DMS53 treated with DMSO at 0.1 percent for 48 hours (cell line): Measurements from ENCODE around the gene STK32C.

Experiments
- DNase-seq: peaks from one replicate; lab custom pipeline; 2025; ENCODE audit not compliant: unreplicated experiment; lab: John Stamatoyannopoulos, UW

STK32C gene

DNA sequence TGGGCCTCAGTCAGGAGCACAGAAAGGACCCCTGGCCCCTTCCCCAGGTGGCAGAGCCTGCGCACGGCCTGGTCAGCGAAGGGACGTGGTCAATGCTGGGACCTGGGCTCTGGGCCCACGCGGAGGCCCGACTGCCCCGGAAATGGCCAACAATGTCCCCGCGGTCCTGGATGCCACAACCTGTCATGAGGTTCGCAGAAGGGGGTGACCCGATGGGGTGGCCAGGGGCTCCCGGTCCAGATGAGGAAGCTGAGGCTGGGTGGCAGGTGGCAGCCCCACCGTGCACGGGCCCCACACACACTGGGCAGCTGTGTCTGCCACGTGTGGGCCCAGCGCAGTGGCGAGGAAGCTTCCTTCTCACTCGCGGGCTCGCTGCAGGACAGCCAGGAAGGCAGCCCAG, 71.6 kb downstream of the STK32C start:
- no peak for DNase-seq

DNA sequence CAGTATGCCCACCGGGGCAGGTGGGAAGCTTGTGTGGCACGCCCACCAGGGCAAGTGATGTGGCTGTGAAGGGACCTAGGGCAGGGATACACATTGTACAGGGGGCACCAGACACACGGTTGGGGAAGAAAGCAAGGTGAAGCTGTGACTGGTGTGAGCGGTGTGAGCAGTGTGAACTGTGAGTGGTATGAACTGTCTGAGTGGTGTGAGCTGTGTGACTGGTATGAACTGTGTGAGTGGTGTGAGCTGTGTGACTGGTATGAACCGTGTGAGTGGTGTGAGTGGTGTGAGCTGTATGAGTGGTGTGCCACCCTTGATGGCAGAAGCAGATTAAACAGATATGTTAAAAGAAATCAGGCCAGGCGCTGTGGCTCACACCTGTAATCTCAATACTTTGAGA, 72.9 kb downstream of the STK32C start:
- no peak for DNase-seq

GRCh38 chr10:132233501-132234085, 74.2 kb downstream of the STK32C start:
- DNase-seq, result no peak

DNA sequence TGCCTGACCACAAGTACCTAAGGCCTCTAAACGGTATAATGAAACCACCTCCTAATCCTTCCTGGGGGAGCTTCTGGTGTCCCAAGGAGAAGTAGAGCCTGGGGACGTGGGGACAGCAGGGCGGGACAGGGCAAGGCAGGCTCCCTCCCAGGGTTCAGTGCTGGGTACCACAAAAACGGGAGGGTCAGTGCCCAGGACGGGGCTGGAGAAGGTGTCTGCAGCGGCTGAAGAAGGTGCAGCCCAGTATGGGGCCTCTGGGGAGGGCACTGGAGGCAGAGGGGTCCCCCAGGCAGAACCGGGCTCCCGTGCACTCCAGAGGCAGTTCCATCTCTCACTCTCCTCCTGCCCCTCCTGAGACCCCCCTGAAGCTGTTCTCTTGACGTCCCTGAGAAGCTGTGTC, 74.8 kb downstream of the STK32C start:
- DNase-seq, result no peak

GRCh38 chr10:132232023-132232951, 75.5 kb downstream of the STK32C start:
- no peak for DNase-seq

DNA sequence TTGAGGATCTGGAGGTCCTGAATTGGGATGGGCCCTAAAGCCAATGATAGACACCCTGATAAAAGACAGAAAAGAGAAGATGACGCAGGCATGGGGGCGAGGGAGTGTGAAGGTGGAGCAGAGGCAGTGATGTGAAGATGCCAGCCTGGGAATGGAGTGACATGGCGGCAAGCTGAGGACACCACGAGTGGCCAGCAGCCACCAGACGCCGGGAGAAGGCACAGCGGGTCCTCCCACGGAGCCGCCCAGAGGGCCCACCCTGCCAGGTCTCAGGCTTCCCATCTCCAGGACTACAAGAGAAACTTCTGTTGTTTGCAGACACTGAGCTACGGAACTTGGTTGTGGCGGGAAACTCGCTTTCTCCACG, 76.1 kb downstream of the STK32C start:
- no peak for DNase-seq

DNA sequence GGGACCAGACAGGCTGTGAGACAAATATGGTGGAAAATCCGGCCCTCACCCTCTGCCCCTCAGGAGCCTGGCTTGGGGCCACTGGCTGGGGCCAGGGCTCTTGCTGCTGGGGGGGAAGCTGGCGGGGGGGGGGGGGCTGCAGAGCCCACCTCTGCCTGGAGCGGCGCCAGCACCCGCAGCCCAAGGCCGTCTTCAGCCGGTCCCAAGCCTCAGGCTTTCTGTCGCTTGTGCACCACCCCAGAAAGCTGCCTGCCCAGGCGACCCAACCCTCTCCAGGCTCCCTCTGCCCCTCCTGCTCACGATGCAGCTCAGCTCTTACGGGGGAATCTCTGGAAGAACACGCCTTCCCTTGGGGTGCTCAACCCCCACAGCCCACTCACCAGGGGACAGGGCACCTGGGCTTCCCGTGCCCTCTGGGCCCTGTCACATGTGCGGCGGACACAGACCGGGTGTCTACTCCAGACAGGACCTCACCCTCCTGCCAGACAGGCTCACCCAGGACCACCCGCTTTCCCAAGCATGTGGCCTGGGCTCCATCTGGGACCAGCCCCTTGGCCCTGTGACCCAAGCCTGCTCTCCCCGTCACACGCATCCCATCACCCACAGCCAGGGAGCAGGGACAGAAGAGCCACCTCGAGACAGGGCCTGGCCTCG, 77.1 kb downstream of the STK32C start:
- DNase-seq, result no peak

- DNase-seq, result no peak
Observed at GRCh38 chr10:132229834-132230556, 77.8 kb downstream of the STK32C start.

GRCh38 chr10:132229096-132229495, 78.7 kb downstream of the STK32C start:
- no peak for DNase-seq

GRCh38 chr10:132228616-132229015, 79.1 kb downstream of the STK32C start:
- DNase-seq, result no peak

DNA sequence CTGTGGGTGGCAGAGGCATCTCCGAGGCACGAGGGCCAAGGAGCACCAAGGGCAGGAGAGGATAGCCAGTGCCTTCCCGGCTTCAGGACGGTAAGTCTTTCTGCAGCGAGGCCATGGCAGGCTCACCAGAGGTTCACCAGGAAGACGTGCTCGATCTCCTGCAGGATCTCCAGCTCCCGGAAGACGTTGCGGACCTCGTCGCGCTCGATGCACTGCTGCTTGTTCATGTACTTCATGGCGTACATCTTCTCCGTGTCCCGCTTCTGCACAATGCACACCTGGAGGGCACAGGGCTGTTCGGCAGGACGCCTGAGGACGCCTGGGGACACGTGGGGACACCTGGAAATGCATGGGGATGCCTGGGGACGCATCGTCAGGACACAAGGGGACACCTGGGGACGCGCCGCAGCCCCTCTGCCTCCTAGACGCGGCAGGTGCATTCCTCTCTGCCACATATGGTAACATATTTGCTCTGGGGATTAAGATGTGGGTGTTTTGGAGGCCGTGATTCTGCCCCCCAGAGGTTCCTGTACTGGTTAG, 79.8 kb downstream of the STK32C start:
- no peak for DNase-seq

GRCh38 chr10:132226586-132227405, 81.0 kb downstream of the STK32C start:
- DNase-seq, result no peak

DNA sequence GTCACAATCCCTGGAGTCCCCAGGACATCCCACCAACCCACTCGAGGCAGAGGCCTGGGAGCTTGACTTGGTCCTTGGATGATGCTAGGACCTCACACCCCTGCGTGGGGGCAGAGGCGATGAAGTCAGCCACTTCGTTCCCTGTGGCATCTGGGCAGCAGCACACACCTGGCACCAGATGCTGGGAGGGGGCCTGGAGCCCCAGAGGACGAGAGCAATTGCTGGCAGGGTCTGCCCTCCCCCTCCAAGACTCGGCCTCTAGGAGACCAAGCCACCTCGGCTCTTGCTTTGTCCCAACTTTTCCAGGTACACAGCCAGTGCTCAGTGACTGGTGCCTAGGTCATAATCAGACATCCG, 81.9 kb downstream of the STK32C start:
- no peak for DNase-seq

DNA sequence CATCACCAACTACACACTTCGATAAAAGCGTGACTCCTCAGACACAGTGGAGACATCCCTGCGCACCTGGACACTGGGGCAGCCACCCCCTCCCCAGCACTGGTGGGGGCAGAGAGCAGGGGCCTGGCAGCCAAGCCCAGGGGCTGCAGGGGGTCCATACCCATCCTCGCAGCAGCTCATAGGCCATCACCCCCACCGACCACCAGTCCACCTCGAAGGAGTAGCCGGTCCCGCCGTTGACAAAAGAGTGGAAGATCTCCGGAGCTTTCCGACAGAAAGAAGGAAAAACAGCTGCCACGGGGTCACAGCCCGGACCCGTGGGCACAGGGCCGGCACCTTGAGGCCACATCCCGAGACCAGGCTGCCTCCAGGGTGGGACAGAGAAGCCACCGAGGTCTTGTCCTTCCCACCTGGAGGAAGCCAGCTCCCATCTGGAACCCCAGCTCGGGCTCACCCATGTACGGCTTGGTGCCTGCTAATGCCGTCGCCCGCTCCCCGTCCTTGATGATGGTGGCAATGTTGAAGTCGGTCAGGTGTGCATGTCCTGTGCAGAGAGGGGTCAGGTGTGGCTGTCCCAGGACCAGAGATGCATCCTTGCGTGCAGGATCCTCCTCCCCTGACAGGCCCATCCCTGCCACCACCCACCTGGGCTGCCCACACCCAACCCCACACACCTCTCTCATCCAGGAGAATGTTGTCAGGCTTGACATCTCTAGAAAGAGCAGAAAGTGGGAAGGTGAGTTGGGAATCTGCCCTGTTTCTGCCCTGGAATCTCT, 82.5 kb downstream of the STK32C start:
- no peak for DNase-seq

GRCh38 chr10:132224343-132225072, 83.2 kb downstream of the STK32C start:
- DNase-seq, result no peak

DNA sequence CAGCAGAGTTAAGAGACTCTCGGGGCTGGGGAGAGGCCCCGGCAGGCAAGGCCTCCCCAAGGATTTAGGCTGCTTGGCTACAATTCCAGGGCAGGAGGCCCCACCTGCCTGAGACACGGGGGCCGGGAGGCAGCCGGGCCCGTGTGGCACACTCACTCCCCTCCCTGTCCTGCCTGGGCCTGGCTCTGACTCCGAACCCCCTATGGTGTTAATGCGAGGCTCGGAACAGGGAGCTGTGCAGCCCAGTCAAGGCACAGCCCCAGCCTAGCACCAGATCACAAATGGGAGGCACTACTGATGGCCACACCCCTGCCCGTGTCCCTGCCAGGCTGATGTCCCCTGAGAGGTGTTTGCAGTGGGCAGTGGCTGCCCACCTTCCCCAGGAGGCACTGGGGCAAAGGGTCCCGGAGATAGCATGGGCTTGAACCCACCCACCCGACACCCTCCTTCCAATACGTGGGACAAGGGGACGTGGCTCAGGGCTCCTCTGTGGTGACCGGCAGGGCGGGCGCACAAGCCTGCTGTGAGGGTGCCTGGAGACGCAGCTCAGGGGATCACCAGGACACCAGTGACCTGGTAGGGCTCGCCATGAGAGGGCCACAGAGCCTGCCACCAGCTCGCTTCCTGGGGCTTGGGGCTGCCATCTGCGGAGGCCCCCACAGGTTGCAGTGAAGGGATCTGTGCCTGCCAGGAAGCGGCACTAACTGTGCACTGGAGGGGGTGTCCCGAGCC, 84.0 kb downstream of the STK32C start:
- no peak for DNase-seq

DNA sequence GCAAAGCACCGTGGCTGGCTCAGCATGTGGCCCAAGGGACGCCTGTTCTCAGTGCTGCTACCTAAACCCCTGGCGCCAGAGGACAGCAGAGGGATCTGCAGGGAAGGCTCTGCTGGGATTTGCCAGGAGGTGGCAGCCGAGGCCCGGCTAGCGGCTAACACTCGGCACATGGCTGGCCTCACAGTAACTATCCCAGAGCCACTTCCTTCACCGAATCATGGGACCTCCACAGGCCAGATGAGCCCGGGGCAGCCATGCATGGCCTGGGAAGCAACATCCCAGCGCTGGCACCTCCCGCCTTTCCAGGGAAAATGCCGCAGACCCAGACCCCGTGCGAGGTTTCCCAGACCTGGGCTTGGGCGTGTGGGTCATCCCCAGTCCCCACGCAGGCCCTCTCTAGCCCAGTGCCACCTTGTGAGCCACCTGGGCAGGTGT, 84.6 kb downstream of the STK32C start:
- DNase-seq, result peak; percentile 44

- no peak for DNase-seq
Observed at GRCh38 chr10:132222726-132223125, 85.0 kb downstream of the STK32C start.
